NCI-H510A (cell line): ENCODE results near the gene LAMA5.
A peak's percentile ranks its signal among the peaks of the same experiment; 100 is the strongest.

ENCODE experiments used
- DNase-seq: peaks from one replicate; lab custom pipeline; 2025; lab: John Stamatoyannopoulos, UW

Gene LAMA5

GRCh38 chr20:62285151-62285550 is 82.0 kb downstream of the LAMA5 start:
- no peak for DNase-seq

GRCh38 chr20:62284448-62284847 is 82.7 kb downstream of the LAMA5 start:
- DNase-seq: no peak

GRCh38 chr20:62282877-62283503 is 84.1 kb downstream of the LAMA5 start:
- DNase-seq: no peak

GRCh38 chr20:62282103-62282502 is 85.0 kb downstream of the LAMA5 start:
- no peak for DNase-seq

GRCh38 chr20:62281161-62281933 is 85.8 kb downstream of the LAMA5 start:
- DNase-seq: peak; percentile 57

GRCh38 chr20:62280303-62280702 is 86.8 kb downstream of the LAMA5 start:
- no peak for DNase-seq

GRCh38 chr20:62277253-62277652 is 89.9 kb downstream of the LAMA5 start:
- no peak for DNase-seq

GRCh38 chr20:62276439-62276838 is 90.7 kb downstream of the LAMA5 start:
- DNase-seq: no peak

- no peak for DNase-seq
These were observed 91.9 kb downstream of the LAMA5 start for GRCh38 chr20:62275219-62275618.

GRCh38 chr20:62274332-62274950 is 92.7 kb downstream of the LAMA5 start:
- DNase-seq: no peak

GRCh38 chr20:62273416-62273815 is 93.7 kb downstream of the LAMA5 start:
- DNase-seq: no peak

- no peak for DNase-seq
These were observed 94.9 kb downstream of the LAMA5 start for GRCh38 chr20:62272200-62272599.

- no peak for DNase-seq
These were observed 97.2 kb downstream of the LAMA5 start for GRCh38 chr20:62269871-62270270.

- no peak for DNase-seq
These were observed 97.7 kb downstream of the LAMA5 start for GRCh38 chr20:62269378-62269777.

- DNase-seq: no peak
These were observed 98.7 kb downstream of the LAMA5 start for GRCh38 chr20:62268228-62268900.

GRCh38 chr20:62267543-62267942 is 99.6 kb downstream of the LAMA5 start:
- no peak for DNase-seq

- no peak for DNase-seq
These were observed 100.3 kb downstream of the LAMA5 start for GRCh38 chr20:62266851-62267250.

GRCh38 chr20:62266340-62266739 is 100.8 kb downstream of the LAMA5 start:
- no peak for DNase-seq

- DNase-seq: no peak
These were observed 101.7 kb downstream of the LAMA5 start for GRCh38 chr20:62265365-62265764.

GRCh38 chr20:62263396-62263795 is 103.7 kb downstream of the LAMA5 start:
- DNase-seq: no peak

GRCh38 chr20:62262064-62262463 is 105.0 kb downstream of the LAMA5 start:
- no peak for DNase-seq

GRCh38 chr20:62259294-62259565 is 107.9 kb downstream of the LAMA5 start:
- DNase-seq: no peak
